HG03565 (cell line): ENCODE data around the gene ZFAND2B.
"Not testable (repeated sequence)": the region's sequence is repeated elsewhere in the genome, so short reads cannot be mapped to it uniquely, and the experiment has no call there.

Experiments
- ATAC-seq: cut with Tn5 transposase; IDR thresholded peaks from one replicate; pipeline ENCODE4 v1.9.1; 2021; ENCODE audit warnings: mild to moderate bottlenecking, moderate library complexity; ENCODE audit not compliant: unreplicated experiment

The ZFAND2B gene

DNA sequence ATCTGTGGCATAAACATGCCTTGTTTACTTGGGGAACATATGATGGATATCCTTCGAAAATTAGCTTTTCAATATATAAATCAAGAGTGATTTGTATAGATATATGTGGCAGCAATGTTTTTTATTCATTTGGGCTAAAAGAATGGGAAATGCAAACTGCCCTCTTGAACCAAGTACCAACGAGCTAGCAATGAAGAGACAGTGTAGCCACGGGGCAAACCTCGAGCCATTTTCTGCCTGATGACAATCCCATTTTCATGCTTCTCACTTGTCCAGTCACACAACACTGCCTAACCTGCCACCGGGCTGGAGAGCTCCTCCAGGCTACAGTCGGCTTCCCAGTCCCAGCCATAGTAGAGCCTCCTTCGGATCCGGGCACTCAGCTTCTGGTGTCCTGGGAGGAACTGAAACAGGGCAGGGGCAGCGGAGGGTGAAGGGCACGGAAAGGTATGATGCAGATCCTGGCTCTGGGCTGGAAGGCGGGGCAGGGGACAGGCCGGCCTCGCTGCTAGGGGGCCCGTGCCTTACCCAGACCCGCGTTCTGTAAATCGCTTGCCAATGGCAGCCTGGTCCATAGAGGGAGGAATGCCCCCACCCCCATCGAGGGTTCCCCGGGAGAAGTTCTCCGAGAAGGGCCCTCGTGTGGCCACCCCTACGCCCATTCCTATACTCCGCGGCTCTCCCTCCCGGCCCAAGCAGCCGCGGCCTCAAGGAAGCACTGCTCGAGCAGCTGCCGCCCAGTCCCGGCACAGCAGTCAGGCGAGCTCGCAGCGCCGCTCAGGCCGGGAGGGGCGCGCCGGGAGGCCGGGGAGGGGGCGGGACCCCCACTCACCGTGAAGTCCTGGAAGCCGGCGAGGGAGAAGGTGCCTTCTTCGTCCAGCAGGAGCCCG, 30.4 kb upstream of the ZFAND2B start:
- no peak for ATAC-seq

GRCh38 chr2:219176818-219177551, 29.6 kb upstream of the ZFAND2B start, which contains the start of gene CNPPD1:
Gene CNPPD1, minus strand, starts transcription at chr2:219176925. Its CDS starts 97 bp downstream, at chr2:219176828.
- peak; percentile 47 for ATAC-seq

DNA sequence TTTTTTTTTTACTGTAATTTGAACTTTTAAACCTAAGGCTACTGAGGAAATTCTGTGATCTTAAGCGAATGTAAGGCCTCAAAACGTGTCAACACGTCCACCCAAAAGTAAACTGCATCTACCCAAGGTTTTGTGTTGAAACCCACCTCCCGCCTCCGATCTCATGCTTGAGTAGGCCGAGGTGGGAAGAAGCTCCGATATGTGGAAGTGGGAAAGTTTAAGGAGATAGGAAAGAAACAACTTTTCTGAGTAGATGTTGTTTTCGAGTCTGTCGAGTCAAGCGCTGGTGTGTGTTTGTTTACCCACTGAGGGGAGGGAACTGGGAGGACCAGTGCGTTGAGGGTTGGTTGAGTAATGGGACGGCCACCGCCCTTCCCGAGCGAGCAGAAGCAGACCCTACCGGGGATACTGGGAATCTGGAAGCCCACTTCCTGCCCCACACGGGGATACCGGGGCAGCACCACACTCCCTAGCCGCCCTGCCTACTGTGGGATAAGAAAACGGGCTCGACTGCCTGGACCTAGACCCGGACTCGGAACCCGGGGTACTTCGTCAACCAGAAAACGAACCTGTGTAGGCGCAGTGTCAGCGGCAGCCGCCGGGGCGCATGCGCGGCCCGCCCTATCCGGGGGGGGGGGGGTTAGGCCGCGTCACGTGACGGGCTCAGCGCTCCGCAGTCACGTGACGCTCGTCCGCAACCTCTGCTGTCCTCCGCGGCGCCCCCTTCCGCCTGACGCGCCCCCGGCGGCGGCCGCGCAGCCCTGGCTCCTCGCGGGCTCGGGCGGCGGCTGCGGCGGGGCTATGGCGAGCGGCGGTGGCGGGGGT, 28.8 kb upstream of the ZFAND2B start, which contains the start of gene RETREG2:
Gene RETREG2 (plus strand): TSS at position 724 of the 825 bp plus-strand sequence. CDS start 78 bp downstream, at position 802.
- ATAC-seq: peak; percentile 36

DNA sequence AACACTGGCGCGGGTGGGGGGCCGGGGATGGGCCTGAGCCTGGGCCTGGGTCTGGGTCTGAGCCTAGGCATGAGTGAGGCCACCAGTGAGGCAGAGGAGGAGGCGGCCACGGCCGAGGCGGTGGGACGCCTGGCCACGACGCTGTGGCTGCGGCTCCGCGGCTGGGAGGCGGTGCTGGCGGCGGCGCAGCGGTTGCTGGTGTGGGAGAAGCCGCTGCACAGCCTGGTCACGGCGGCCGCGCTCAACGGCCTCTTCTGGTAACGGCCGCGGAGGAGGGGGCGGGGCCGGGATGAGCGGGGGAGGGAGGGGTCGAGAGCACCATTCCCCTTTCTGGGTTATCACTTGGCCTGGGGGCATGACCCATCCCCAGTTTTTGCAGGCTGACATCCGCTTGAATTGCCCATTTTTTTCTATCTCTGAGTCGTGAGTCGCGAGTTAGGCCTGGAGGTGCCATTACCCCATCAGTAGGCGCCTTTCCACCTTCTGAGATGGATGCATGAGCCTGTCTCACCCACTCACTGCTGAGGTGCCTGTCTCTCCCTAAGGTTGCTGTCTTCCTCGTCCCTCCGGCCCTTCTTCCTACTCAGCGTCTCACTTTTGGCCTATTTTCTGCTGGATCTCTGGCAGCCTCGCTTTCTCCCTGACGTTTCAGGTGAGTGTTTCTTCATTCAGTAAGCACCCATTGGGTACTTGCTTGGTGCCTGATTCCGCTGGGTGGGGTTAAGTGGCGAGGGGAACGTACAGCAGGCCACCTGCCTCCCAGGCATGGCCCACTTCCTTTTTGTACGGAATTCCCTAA, 28.0 kb upstream of the ZFAND2B start:
- ATAC-seq: peak; percentile 9

GRCh38 chr2:219179601-219180465, 26.7 kb upstream of the ZFAND2B start:
- no peak for ATAC-seq

DNA sequence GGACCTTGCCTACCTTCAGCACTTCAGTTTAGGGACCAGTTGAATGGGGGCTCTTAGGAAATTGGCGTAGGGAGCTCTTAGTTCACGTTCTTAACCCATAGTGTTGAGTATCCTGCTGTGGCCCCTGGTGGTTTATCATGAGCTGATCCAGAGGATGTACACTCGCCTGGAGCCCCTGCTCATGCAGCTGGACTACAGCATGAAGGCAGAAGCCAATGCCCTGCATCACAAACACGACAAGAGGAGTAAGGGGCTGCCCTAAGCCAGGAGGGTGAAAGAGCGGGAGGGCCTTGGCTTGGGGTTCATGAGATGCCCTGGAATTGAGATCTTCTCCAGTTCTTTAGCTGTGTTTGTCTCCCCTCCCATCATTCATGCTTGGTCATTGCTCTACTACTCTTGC, 25.6 kb upstream of the ZFAND2B start:
- ATAC-seq: no peak

DNA sequence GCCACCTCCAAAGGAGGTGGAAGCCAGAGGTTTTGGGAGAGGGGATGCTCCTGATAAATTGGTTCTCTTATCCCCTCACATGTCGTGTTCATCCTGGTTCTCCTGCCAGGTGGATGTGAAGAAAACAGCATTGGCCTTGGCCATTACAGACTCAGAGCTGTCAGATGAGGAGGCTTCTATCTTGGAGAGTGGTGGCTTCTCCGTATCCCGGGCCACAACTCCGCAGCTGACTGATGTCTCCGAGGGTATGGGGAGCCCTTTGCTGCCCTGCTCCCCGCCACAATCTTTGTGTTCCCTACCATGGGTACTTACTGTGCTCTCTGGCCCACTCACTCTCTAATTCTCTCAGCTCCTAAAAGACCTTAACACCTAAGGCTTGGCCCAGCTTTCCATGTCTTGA, 25.1 kb upstream of the ZFAND2B start:
- ATAC-seq: no peak

DNA sequence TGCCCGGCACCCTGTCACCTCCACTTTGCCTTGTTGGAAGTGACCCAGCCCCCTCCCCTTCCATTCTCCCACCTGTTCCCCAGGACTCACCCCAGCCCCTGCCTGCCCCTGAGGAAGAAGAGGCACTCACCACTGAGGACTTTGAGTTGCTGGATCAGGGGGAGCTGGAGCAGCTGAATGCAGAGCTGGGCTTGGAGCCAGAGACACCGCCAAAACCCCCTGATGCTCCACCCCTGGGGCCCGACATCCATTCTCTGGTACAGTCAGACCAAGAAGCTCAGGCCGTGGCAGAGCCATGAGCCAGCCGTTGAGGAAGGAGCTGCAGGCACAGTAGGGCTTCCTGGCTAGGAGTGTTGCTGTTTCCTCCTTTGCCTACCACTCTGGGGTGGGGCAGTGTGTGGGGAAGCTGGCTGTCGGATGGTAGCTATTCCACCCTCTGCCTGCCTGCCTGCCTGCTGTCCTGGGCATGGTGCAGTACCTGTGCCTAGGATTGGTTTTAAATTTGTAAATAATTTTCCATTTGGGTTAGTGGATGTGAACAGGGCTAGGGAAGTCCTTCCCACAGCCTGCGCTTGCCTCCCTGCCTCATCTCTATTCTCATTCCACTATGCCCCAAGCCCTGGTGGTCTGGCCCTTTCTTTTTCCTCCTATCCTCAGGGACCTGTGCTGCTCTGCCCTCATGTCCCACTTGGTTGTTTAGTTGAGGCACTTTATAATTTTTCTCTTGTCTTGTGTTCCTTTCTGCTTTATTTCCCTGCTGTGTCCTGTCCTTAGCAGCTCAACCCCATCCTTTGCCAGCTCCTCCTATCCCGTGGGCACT, 24.0 kb upstream of the ZFAND2B start:
- ATAC-seq: no peak

DNA sequence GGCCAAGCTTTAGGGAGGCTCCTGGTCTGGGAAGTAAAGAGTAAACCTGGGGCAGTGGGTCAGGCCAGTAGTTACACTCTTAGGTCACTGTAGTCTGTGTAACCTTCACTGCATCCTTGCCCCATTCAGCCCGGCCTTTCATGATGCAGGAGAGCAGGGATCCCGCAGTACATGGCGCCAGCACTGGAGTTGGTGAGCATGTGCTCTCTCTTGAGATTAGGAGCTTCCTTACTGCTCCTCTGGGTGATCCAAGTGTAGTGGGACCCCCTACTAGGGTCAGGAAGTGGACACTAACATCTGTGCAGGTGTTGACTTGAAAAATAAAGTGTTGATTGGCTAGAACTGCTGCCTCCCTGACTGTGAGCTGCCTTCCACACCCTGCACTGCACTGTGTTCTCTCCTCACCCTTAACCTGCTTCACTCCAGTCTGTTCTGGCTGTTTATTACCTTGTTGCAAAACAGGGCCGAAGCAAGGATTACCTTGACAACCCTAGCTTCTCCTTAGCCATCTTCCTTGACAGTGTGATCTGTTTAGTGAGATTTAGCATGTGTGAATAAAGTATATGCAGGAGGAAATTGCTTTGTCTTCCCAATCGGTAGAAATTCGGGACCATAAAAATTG, 23.3 kb upstream of the ZFAND2B start:
- no peak for ATAC-seq

GRCh38 chr2:219184121-219184520, 22.5 kb upstream of the ZFAND2B start:
- ATAC-seq: no peak

DNA sequence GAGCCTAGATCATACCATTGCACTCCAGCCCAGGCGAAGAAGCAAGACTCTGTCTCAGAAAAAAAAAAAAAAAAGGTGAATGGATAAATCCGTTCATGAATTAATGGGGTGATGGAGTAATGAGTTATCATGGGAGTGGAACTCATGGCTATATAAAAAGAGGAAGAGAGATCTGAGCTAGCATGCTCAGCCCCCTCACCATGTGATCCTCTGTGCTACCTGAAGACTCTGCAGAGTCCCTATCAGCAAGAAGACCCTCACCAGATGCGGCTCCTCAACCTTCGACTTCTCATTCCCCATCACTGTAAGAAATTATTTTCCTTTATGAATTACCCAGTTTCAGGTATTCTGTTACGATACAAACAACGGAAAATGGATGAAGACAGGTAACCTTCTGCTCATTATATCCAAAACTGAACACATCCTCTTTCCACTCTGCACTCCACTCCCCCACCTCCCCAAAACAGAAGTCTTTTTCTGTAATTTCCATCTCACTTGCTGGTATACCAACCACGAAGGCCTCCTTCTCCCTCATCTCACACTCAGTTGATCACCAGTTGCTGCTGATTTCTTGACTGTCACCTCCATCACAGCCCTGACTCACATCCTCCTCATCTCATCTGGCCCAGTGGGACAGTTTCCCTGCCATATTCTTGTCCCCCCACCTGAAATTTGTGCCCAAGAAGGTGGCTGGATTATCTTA, 19.7 kb upstream of the ZFAND2B start:
- ATAC-seq: no peak

GRCh38 chr2:219197388-219197787, 9.2 kb upstream of the ZFAND2B start:
- no peak for ATAC-seq

DNA sequence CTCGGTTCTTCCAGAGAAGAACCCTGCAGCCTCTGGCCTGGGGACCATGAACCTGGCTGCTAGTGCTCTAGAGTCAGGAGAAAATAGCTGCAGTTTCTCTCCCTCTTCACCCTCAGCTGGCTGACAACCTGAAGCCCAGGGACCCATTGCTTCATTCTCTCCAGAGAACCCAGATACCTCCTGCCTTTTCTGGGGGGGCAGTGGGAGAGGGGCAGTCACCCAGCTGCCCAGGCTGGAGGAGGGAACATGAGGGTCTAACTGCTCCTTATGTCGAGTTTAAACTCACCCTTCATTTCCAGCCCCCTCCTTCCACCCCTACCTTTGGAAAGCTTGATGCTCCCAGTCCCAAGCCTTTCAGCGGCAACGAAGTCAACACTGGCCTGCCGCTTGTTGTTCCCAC, 7.6 kb upstream of the ZFAND2B start:
- no peak for ATAC-seq

- ATAC-seq: no peak
These were observed 6.9 kb upstream of the ZFAND2B start for GRCh38 chr2:219199470-219200211.

DNA sequence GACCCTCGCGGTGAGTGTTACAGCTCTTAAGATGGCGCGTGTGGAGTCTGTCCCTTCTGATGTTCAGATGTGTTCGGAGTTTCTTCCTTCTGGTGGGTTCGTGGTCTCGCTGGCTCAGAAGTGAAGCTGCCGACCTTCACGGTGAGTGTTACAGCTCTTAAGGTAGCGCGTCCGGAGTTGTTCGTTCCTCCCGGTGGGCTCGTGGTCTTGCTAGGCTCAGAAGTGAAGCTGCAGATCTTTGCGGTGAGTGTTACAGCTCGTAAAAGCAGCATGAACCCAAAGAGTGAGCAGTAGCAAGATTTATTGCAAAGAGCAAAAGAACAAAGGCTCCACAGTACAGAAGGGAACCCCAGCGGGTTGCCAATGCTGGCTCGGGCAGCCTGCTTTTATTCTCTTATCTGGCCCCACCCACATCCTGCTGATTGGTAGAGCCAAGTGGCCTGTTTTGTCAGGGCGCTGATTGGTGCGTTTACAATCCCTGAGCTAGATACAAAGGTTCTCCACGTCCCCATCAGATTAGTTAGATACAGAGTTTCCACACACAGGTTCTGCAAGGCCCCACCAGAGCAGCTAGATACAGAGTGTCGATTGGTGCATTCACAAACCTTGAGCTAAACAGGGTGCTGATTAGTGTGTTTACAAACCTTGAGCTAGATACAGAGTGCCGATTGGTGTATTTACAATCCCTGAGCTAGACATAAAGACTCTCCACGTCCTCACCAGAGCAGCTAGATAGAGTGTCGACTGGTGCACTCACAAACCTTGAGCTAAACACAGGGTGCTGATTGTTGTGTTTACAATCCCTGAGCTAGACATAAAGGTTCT, 5.9 kb upstream of the ZFAND2B start:
- not testable (repeated sequence) for ATAC-seq

- not testable (repeated sequence) for ATAC-seq
These were observed 5.3 kb upstream of the ZFAND2B start for GRCh38 chr2:219201331-219201730.
